Measurements from ENCODE around the gene TENM4. TPM values are rescaled to one million over a fixed set of nuclear protein-coding genes. Genes with fewer than 3 reads are reported as not detected.

The TENM4 gene
- 100 to 1,000 TPM in 1 of 2 donors, 10 to 100 TPM in 1; 68.2 to 130 TPM for total RNA-seq
- polyA plus RNA-seq (2013, experiment 1 of 2) = 23.1 TPM
- 21.2 TPM for polyA plus RNA-seq (2013, experiment 2 of 2)
- long read RNA-seq, experiment 1, partial matches to known transcripts = 2 of 11 reads
- long read RNA-seq, experiment 1, other reads (novel, unspliced or antisense) = 9 of 11 reads
- long read RNA-seq, experiment 2, partial matches to known transcripts = 10 of 41 reads
- long read RNA-seq, experiment 2, other reads (novel, unspliced or antisense) = 31 of 41 reads
- long read RNA-seq, experiment 3, partial matches to known transcripts = 17 of 49 reads
- long read RNA-seq, experiment 3, other reads (novel, unspliced or antisense) = 32 of 49 reads
- long read RNA-seq, experiment 4, partial matches to known transcripts = 0 of 2 reads
- long read RNA-seq, experiment 4, other reads (novel, unspliced or antisense) = 2 of 2 reads

- Histone ChIP-seq H3K4me1 (ENCODE audit: control insufficient read depth, insufficient read depth, low read length) (peaks cover 5% of the 10 kb centered on the region), H3K27me3 (ENCODE audit: control insufficient read depth, insufficient read depth, low read length, poor library complexity, severe bottlenecking) (no peaks in the 10 kb centered on the region), H3K9me3 (ENCODE audit: control insufficient read depth, low read length) (no peaks in the 10 kb centered on the region), H3K9ac (ENCODE audit: extremely low read depth, low read length, poor library complexity, severe bottlenecking) (peak within 1 kb of the TSS; percentile 67), H3K36me3 (ENCODE audit: control insufficient read depth, insufficient read depth, low read length) (no peaks in the 10 kb centered on the region), H3K27ac (ENCODE audit: low read depth, low read length) (peak within 1 kb of the TSS; percentile 16), H3K4me3 (ENCODE audit: low read length) (peak within 1 kb of the TSS; percentile 81)
- H3K27me3 Mint-ChIP-seq (ENCODE audit: insufficient read depth) = no peaks in the 10 kb centered on the region
- no peaks in the 10 kb centered on the region for H3K9me3 Mint-ChIP-seq
- peak within 1 kb of the TSS; percentile 92 for H3K27ac Mint-ChIP-seq
- H3K36me3 Mint-ChIP-seq (ENCODE audit: low read depth) = no peaks in the 10 kb centered on the region
- H3K4me1 Mint-ChIP-seq = peaks cover 35% of the 10 kb centered on the region
- WGBS, 2 experiments (ENCODE audit: insufficient coverage in 1 of 2, insufficient read length in 1 of 2) = 0 to 3% methylated on average over 29 to 65 of the region's 74 CpGs
- H3K4me3 Mint-ChIP-seq = peak within 1 kb of the TSS; percentile 83
- peak; percentile 85 for DNase-seq
- TF ChIP-seq CTCF (conservative IDR thresholded peaks at IDR 0.05) = peak; percentile 70
Observed at GRCh38 chr11:79440571-79441460, at the start of gene TENM4. TSS of gene TENM4 (minus strand) at chr11:79441030. CDS start at chr11:79069944, 371,086 bp downstream.

- Histone ChIP-seq H3K36me3 (ENCODE audit: control insufficient read depth, insufficient read depth, low read length) (no peaks in the 10 kb centered on the region), H3K4me3 (ENCODE audit: low read length) (no peak overlapping the region), H3K27ac (ENCODE audit: low read depth, low read length) (no peak overlapping the region), H3K9ac (ENCODE audit: extremely low read depth, low read length, poor library complexity, severe bottlenecking) (no peak overlapping the region), H3K4me1 (ENCODE audit: control insufficient read depth, insufficient read depth, low read length) (peaks cover 6% of the 10 kb centered on the region), H3K9me3 (ENCODE audit: control insufficient read depth, low read length) (no peaks in the 10 kb centered on the region), H3K27me3 (ENCODE audit: control insufficient read depth, insufficient read depth, low read length, poor library complexity, severe bottlenecking) (peaks cover 8% of the 10 kb centered on the region)
- DNase-seq = peak; percentile 28
- Mint-ChIP-seq H3K27ac (no peak overlapping the region), H3K4me3 (no peak overlapping the region), H3K36me3 (ENCODE audit: low read depth) (no peaks in the 10 kb centered on the region), H3K9me3 (no peaks in the 10 kb centered on the region), H3K27me3 (ENCODE audit: insufficient read depth) (peaks cover 3% of the 10 kb centered on the region), H3K4me1 (peaks cover 30% of the 10 kb centered on the region)
- no peak for TF ChIP-seq CTCF (conservative IDR thresholded peaks at IDR 0.05)
- WGBS, 2 experiments (ENCODE audit: insufficient coverage in 1 of 2, insufficient read length in 1 of 2) = 98% methylated on average over 4 of the region's 4 CpGs; no CpG with 5 or more reads in 1 of the 2 experiments
Observed at GRCh38 chr11:79488286-79488685, 47.5 kb upstream of the TENM4 start.

GRCh38 chr11:79487412-79487811 is 46.6 kb upstream of the TENM4 start:
- Mint-ChIP-seq H3K9me3 (no peaks in the 10 kb centered on the region), H3K27ac (no peak overlapping the region), H3K36me3 (ENCODE audit: low read depth) (no peaks in the 10 kb centered on the region), H3K4me1 (peaks cover 31% of the 10 kb centered on the region), H3K27me3 (ENCODE audit: insufficient read depth) (peaks cover 3% of the 10 kb centered on the region), H3K4me3 (no peak overlapping the region)
- no peak for TF ChIP-seq CTCF (conservative IDR thresholded peaks at IDR 0.05)
- Histone ChIP-seq H3K9ac (ENCODE audit: extremely low read depth, low read length, poor library complexity, severe bottlenecking) (no peak overlapping the region), H3K36me3 (ENCODE audit: control insufficient read depth, insufficient read depth, low read length) (no peaks in the 10 kb centered on the region), H3K4me3 (ENCODE audit: low read length) (no peak overlapping the region), H3K9me3 (ENCODE audit: control insufficient read depth, low read length) (no peaks in the 10 kb centered on the region), H3K27ac (ENCODE audit: low read depth, low read length) (no peak overlapping the region), H3K27me3 (ENCODE audit: control insufficient read depth, insufficient read depth, low read length, poor library complexity, severe bottlenecking) (peaks cover 8% of the 10 kb centered on the region), H3K4me1 (ENCODE audit: control insufficient read depth, insufficient read depth, low read length) (peaks cover 6% of the 10 kb centered on the region)
- WGBS, 2 experiments (ENCODE audit: insufficient coverage in 1 of 2, insufficient read length in 1 of 2) = 92% methylated on average over 2 of the region's 2 CpGs; no CpG with 5 or more reads in 1 of the 2 experiments
- DNase-seq = peak; percentile 16

Data from endodermal cell (in vitro differentiated cells).